Hypothalamus (tissue), 51 donors: Measurements from ENCODE around the gene ZNF277.
A peak's percentile ranks its signal among the peaks of the same experiment; 100 is the strongest.

Source experiments
- DNase-seq, 51 donors: peaks; one replicate each; lab custom pipeline; 2025; lab: John Stamatoyannopoulos, UW

The ZNF277 gene

GRCh38 chr7:112336936-112337576, 130.6 kb downstream of the ZNF277 start:
- DNase-seq, result no peak

- DNase-seq, result no peak
Observed at GRCh38 chr7:112337892-112338291, 131.4 kb downstream of the ZNF277 start.

- DNase-seq, result no peak
Observed at GRCh38 chr7:112338786-112339185, 132.3 kb downstream of the ZNF277 start.

GRCh38 chr7:112341464-112341863, 135.0 kb downstream of the ZNF277 start:
- no peak for DNase-seq

GRCh38 chr7:112346381-112347060, 140.0 kb downstream of the ZNF277 start:
- no peak for DNase-seq

- no peak for DNase-seq
Observed at GRCh38 chr7:112347088-112347487, 140.6 kb downstream of the ZNF277 start.

- no peak for DNase-seq
Observed at GRCh38 chr7:112350585-112350984, 144.1 kb downstream of the ZNF277 start.

- no peak for DNase-seq
Observed at GRCh38 chr7:112356596-112356995, 150.1 kb downstream of the ZNF277 start.

- no peak for DNase-seq
Observed at GRCh38 chr7:112357136-112357535, 150.6 kb downstream of the ZNF277 start.

- DNase-seq, result no peak
Observed at GRCh38 chr7:112358513-112358912, 152.0 kb downstream of the ZNF277 start.

- DNase-seq, result no peak
Observed at GRCh38 chr7:112359086-112359485, 152.6 kb downstream of the ZNF277 start.

GRCh38 chr7:112360681-112361080, 154.2 kb downstream of the ZNF277 start:
- no peak for DNase-seq

- no peak for DNase-seq
Observed at GRCh38 chr7:112361154-112361553, 154.7 kb downstream of the ZNF277 start.

GRCh38 chr7:112362053-112362650, 155.7 kb downstream of the ZNF277 start:
- DNase-seq, result no peak

- DNase-seq, result peak in 5 of 51 donors; percentile 2 to 6 (median 4)
Observed at GRCh38 chr7:112362731-112363131, 156.2 kb downstream of the ZNF277 start.

- DNase-seq, result no peak
Observed at GRCh38 chr7:112364388-112364787, 157.9 kb downstream of the ZNF277 start.

GRCh38 chr7:112365551-112365950, 159.1 kb downstream of the ZNF277 start:
- no peak for DNase-seq

GRCh38 chr7:112366886-112367285, 160.4 kb downstream of the ZNF277 start:
- no peak for DNase-seq

GRCh38 chr7:112370436-112370835, 163.9 kb downstream of the ZNF277 start:
- no peak for DNase-seq

- no peak for DNase-seq
Observed at GRCh38 chr7:112371701-112372100, 165.2 kb downstream of the ZNF277 start.

GRCh38 chr7:112372101-112372500, 165.6 kb downstream of the ZNF277 start:
- no peak for DNase-seq

GRCh38 chr7:112377593-112377992, 171.1 kb downstream of the ZNF277 start:
- DNase-seq, result no peak
